Spleen (tissue), 11 donors: ENCODE data around the gene WBP1L. TPM values are rescaled to one million over a fixed set of nuclear protein-coding genes. Genes with fewer than 3 reads are reported as not detected.

Experiments used
- DNase-seq: peaks from one replicate; pipeline ENCODE4 v3.0.0-alpha.2; 2020
- H3K27ac ChIP-seq, 8 donors: fragments of 200-600 bp; sonication (generic) in 7 of 8; 1 replicate in 4 of 8; 2 replicates in 4 of 8; pipeline versions ENCODE4 v1.5.0 to v1.8.0; 2016 to 2021; ENCODE audit warnings: inconsistent platforms in 4 of 8, mild to moderate bottlenecking in 4 of 8, moderate library complexity in 1 of 8
- H3K27me3 ChIP-seq, 7 donors: fragments of 200-600 bp; sonication (generic) in 6 of 7; replicated peaks in 1 of 7; 1 replicate in 4 of 7; 2 replicates in 3 of 7; pipeline versions ENCODE4 v1.5.0 to v1.8.0; 2016 to 2021; ENCODE audit warnings: inconsistent platforms in 3 of 7, mild to moderate bottlenecking in 1 of 7
- H3K36me3 ChIP-seq, 6 donors: fragments of 200-600 bp; sonication (generic) in 5 of 6; 1 replicate in 4 of 6; 2 replicates in 2 of 6; pipeline versions ENCODE4 v1.5.0 to v1.8.0; 2016 to 2021; ENCODE audit warnings: inconsistent platforms in 2 of 6
- H3K4me1 ChIP-seq, 6 donors: fragments of 200-600 bp; sonication (generic) in 5 of 6; 1 replicate in 3 of 6; 2 replicates in 3 of 6; pipeline versions ENCODE4 v1.5.0 to v1.8.0; 2016 to 2021; ENCODE audit warnings: inconsistent platforms in 3 of 6
- H3K4me3 ChIP-seq, 8 donors: fragments of 200-600 bp; sonication (generic) in 7 of 8; 1 replicate in 4 of 8; 2 replicates in 4 of 8; pipeline versions ENCODE4 v1.5.0 to v1.8.0; 2016 to 2021; ENCODE audit warnings: inconsistent platforms in 4 of 8, mild to moderate bottlenecking in 4 of 8, moderate library complexity in 2 of 8
- H3K9me3 ChIP-seq, 8 donors: fragments of 200-600 bp; sonication (generic) in 7 of 8; 1 replicate in 4 of 8; 2 replicates in 4 of 8; pipeline versions ENCODE4 v1.5.0 to v1.8.0; 2016 to 2021; ENCODE audit warnings: inconsistent platforms in 4 of 8
- POLR2A ChIP-seq, 3 donors: fragments of 450-650 bp; IDR thresholded peaks; one replicate each; pipeline ENCODE4 v1.5.1; 2017; ENCODE audit warnings: antibody characterized with exemption in 3 of 3, mild to moderate bottlenecking in 1 of 3
- POLR2AphosphoS5 ChIP-seq, 3 donors: sonication (generic); formaldehyde crosslinking; IDR thresholded peaks; one replicate each; pipeline ENCODE4 v1.5.1; 2017; ENCODE audit warnings: antibody characterized with exemption in 3 of 3
- WGBS, 5 donors: extraction: QIAGEN DNeasy Blood & Tissue Kit in 3 of 5; methylation state at CpG; one replicate each; pipeline versions ENCODE4 v1.1.5 to v1.1.7; 2013 to 2018; 5-methylcytosine and 5-hydroxymethylcytosine counted together
- intact Hi-C: fragments of 100-400 bp; cut with DNase I; formaldehyde crosslinking; loops from one replicate; pipeline ENCODE4 v1.15.0; 2023; ENCODE audit warnings: low total_unique reads
- polyA plus RNA-seq, 3 donors: library from polyadenylated mRNA; stranded (reverse); fragments of 200-250 nt; gene quantifications; one replicate each; pipeline ENCODE4 v1.2.1, GENCODE V29; 2013
- total RNA-seq, 7 donors: library from RNA; depleted of rRNA in 3 of 7; stranded (reverse); fragments of >200 nt in 3 of 7; fragmentation: NEBNext Ultra II Directional in 4 of 7; extraction: Animal tissue kit (Norgen Biotek cat#: 25700) in 4 of 7; gene quantifications; one replicate each; pipeline versions ENCODE4 v1.1.0 to v1.2.1, GENCODE V29; 2016 to 2021
- TF ChIP-seq, protein P1 (sequence below), 11 experiments: fragments of 200-600 bp in 7 of 11; fragments of 450-650 bp in 4 of 11; sonication (generic) in 4 of 11; IDR thresholded peaks in 8 of 11; conservative IDR thresholded peaks in 3 of 11; 1 replicate in 7 of 11; 2 replicates in 4 of 11; pipeline versions ENCODE4 v1.4.0 to v1.8.0; 2016 to 2021; ENCODE audit warnings: antibody characterized with exemption in 11 of 11, inconsistent platforms in 4 of 11, mild to moderate bottlenecking in 1 of 11
- donor health status: healthy with polysubstance abuse.
- donor health status: DM: no; HTN: no; CAD: no; lungs with moderate emphysema.
- donor health status: DM: no; HTN: no; CAD: no.
- donor health status: Bipolar disorder and iron deficiency.
- donor health status: healthy.
- donor health status: DM: no; HTN: no; CAD: no.
- donor health status: DM: yes; HTN: yes; CAD: no.

WBP1L gene
- total and polyA plus RNA-seq, 10 donors: 15.9 to 149 (median 49.2) TPM

GRCh38 chr10:102802920-102803534 is 59.3 kb downstream of the WBP1L start:
- Histone ChIP-seq H3K9me3 (no peaks in the 10 kb centered on the region), H3K27me3 (no peaks in the 10 kb centered on the region), H3K4me3 (no peak overlapping the region), H3K36me3 (peaks cover 3 to 85% (median 25%) of the 10 kb centered on the region in 6 donors), H3K4me1 (peaks cover 23 to 68% (median 40%) of the 10 kb centered on the region in 6 donors), H3K27ac (peak overlapping the region; percentile 29 to 79 (median 74))
- 32 to 74% (median 55%) methylated on average over 6 of the region's 6 CpGs for WGBS, 5 donors
- no peak for DNase-seq
- intact Hi-C loops: no loop called here
- TF ChIP-seq POLR2A (IDR thresholded peaks at IDR 0.05): no peak
- peak in 2 of 3 donors; percentile 59 to 74 for TF ChIP-seq POLR2AphosphoS5 (IDR thresholded peaks at IDR 0.05)

- no peaks in the 10 kb centered on the region for H3K27me3 ChIP-seq
- intact Hi-C loops: no loop called here
- peak overlapping the region in 4 of 8 donors; percentile 8 to 79 (median 44) for H3K27ac ChIP-seq
- TF ChIP-seq, protein P1, sequence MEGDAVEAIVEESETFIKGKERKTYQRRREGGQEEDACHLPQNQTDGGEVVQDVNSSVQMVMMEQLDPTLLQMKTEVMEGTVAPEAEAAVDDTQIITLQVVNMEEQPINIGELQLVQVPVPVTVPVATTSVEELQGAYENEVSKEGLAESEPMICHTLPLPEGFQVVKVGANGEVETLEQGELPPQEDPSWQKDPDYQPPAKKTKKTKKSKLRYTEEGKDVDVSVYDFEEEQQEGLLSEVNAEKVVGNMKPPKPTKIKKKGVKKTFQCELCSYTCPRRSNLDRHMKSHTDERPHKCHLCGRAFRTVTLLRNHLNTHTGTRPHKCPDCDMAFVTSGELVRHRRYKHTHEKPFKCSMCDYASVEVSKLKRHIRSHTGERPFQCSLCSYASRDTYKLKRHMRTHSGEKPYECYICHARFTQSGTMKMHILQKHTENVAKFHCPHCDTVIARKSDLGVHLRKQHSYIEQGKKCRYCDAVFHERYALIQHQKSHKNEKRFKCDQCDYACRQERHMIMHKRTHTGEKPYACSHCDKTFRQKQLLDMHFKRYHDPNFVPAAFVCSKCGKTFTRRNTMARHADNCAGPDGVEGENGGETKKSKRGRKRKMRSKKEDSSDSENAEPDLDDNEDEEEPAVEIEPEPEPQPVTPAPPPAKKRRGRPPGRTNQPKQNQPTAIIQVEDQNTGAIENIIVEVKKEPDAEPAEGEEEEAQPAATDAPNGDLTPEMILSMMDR (IDR thresholded peaks at IDR 0.05 in 8 of 11, conservative IDR thresholded peaks at IDR 0.05 in 3 of 11): no peak
- no peak for TF ChIP-seq POLR2A (IDR thresholded peaks at IDR 0.05)
- TF ChIP-seq POLR2AphosphoS5 (IDR thresholded peaks at IDR 0.05): no peak
- no peak for DNase-seq
- peaks cover 29 to 73% (median 42%) of the 10 kb centered on the region in 6 donors for H3K4me1 ChIP-seq
- H3K4me3 ChIP-seq: no peak overlapping the region
- WGBS, 5 donors: 83 to 91% (median 87%) methylated on average over 2 of the region's 2 CpGs
- no peaks in the 10 kb centered on the region for H3K9me3 ChIP-seq
- H3K36me3 ChIP-seq: peaks cover 0 to 80% (median 13%) of the 10 kb centered on the region in 6 donors
Observed at GRCh38 chr10:102804382-102805055, 60.8 kb downstream of the WBP1L start.

GRCh38 chr10:102808380-102808779 is 64.6 kb downstream of the WBP1L start:
- Histone ChIP-seq H3K27me3 (no peaks in the 10 kb centered on the region), H3K36me3 (peaks cover 0 to 89% (median 38%) of the 10 kb centered on the region in 6 donors), H3K4me1 (peaks cover 0 to 68% (median 28%) of the 10 kb centered on the region in 6 donors), H3K4me3 (no peak overlapping the region), H3K27ac (no peak overlapping the region), H3K9me3 (no peaks in the 10 kb centered on the region)
- 67 to 91% (median 78%) methylated on average over 4 of the region's 4 CpGs for WGBS, 5 donors
- TF ChIP-seq POLR2AphosphoS5 (IDR thresholded peaks at IDR 0.05) (no peak), POLR2A (IDR thresholded peaks at IDR 0.05) (no peak)
- TF ChIP-seq, protein P1 (IDR thresholded peaks at IDR 0.05 in 8 of 11, conservative IDR thresholded peaks at IDR 0.05 in 3 of 11): no peak
- intact Hi-C loops: no loop called here
- no peak for DNase-seq

GRCh38 chr10:102811346-102811745 is 67.6 kb downstream of the WBP1L start:
- Histone ChIP-seq H3K27me3 (no peaks in the 10 kb centered on the region), H3K27ac (peak overlapping the region in 3 of 8 donors; percentile 86 to 91 (median 88)), H3K4me1 (peaks cover 10 to 91% (median 49%) of the 10 kb centered on the region in 6 donors), H3K36me3 (peaks cover 0 to 82% (median 52%) of the 10 kb centered on the region in 6 donors), H3K9me3 (no peaks in the 10 kb centered on the region), H3K4me3 (no peak overlapping the region)
- TF ChIP-seq POLR2A (IDR thresholded peaks at IDR 0.05): no peak
- no peak for TF ChIP-seq POLR2AphosphoS5 (IDR thresholded peaks at IDR 0.05)
- TF ChIP-seq, protein P1 (IDR thresholded peaks at IDR 0.05 in 8 of 11, conservative IDR thresholded peaks at IDR 0.05 in 3 of 11): no peak
- DNase-seq: no peak
- intact Hi-C loops: no loop called here
- 90 to 94% (median 92%) methylated on average over 3 of the region's 3 CpGs for WGBS, 5 donors
